ENCODE results near the gene PRODH2. TPM values are rescaled to one million over a fixed set of nuclear protein-coding genes. Genes with fewer than 3 reads are reported as not detected.
"Not testable (repeated sequence)": the region's sequence is repeated elsewhere in the genome, so short reads cannot be mapped to it uniquely, and the experiment has no call there.

Gene PRODH2
- polyA plus RNA-seq, 1 experiment = not detected

DNA sequence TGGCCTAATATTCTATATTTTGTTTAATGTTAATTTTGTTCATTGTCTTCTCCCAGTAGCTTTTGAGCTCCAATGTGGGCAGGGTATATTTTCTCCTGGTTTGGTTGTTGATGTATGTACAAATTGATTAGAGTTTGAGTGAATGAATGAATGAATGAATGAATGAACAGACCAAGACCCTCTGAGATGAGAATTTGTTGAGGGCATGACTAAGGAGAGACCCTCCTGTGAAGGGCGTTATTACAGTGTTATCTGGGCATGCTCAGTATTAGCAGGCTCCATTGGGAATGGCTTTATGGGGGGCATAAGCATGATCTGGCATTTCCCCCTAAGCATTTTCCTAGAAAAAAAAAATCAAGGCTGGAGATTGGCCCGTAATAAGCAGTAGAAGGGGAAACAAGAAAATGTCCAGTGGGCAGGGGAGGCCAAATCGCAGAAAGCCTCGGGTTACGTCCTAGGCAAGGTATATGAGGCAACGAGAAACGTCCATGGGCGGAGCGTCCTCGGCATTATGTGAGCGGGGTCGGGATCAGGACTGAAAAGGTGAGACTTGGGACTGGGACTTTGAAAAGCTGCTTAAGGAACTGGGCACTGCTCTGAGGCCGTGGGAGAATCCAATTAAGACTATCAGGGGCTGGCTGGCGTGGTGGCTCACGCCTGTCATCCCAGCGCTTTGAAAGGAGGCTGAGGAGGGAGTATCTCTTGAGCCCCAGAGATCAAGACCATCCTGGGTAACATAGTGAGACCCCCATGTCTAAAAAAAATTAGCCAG lies 38.2 kb downstream of the PRODH2 start:
- TF ChIP-seq, protein P1, sequence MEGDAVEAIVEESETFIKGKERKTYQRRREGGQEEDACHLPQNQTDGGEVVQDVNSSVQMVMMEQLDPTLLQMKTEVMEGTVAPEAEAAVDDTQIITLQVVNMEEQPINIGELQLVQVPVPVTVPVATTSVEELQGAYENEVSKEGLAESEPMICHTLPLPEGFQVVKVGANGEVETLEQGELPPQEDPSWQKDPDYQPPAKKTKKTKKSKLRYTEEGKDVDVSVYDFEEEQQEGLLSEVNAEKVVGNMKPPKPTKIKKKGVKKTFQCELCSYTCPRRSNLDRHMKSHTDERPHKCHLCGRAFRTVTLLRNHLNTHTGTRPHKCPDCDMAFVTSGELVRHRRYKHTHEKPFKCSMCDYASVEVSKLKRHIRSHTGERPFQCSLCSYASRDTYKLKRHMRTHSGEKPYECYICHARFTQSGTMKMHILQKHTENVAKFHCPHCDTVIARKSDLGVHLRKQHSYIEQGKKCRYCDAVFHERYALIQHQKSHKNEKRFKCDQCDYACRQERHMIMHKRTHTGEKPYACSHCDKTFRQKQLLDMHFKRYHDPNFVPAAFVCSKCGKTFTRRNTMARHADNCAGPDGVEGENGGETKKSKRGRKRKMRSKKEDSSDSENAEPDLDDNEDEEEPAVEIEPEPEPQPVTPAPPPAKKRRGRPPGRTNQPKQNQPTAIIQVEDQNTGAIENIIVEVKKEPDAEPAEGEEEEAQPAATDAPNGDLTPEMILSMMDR (IDR thresholded peaks at IDR 0.05; ENCODE audit: insufficient read depth, low read depth, low read length) = no peak
- DNase-seq (ENCODE audit: low read depth) = no peak

DNA sequence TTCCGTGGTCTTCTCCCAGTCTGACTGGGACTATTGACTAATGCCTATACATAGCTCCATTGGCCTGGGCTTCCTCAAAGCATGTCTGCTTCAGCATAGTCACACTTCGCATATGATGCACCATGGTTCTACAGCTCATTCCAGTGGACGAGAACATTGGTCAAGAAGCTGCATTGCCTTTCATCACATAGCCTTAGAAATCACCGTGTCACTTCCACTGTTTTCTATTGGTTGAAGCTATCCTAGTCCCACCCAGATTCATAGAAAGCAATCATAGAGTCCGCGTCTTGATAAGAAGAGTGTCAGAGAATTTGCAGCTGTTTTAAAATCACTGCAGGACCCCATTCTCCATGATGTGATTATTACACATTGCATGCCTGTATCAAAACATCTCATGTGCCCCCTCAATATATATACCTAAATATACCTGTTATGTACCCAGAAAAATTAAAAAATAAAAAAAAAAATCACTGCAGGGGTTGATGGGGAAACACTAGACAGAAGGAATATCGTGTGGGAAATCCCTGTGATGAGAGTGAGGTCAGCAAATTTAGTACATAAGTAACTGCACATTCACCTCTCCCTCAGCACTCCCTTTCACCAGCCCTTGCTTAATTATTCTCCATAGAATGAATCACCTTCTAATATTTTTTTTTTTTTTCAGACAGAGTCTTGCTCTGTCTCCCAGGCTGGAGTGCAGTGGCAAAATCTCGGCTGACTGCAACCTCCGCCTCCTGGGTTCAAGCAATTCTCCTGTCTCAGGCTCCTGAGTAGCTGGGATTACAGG lies 39.4 kb downstream of the PRODH2 start:
- no peaks in the 10 kb centered on the region for H3K27me3 ChIP-seq (ENCODE audit: control insufficient read depth, insufficient read depth, low read length)
- ChIA-PET POLR2A (no interaction called here), CTCF (interaction anchor here (0.9 kb wide), 1 partner anchor 42 kb away, joined by 3 read pairs; no protein-coding TSS in a partner anchor)
- DNase-seq (ENCODE audit: low read depth) = no peak
- H3K36me3 ChIP-seq (ENCODE audit: control insufficient read depth, insufficient read depth, low read length) = peaks cover 2% of the 10 kb centered on the region; the same call in 1 of the 2 replicates
- TF ChIP-seq, protein P1 (IDR thresholded peaks at IDR 0.05; ENCODE audit: insufficient read depth, low read depth, low read length) = no peak
- H3K4me3 ChIP-seq (ENCODE audit: low read depth, low read length) = no peak overlapping the region

More for the DNA sequence above, 38.2 kb downstream of the PRODH2 start:
- Histone ChIP-seq H3K36me3 (ENCODE audit: control insufficient read depth, insufficient read depth, low read length) (no peaks in the 10 kb centered on the region), H3K4me3 (ENCODE audit: low read depth, low read length) (peak overlapping the region; percentile 24), H3K27me3 (ENCODE audit: control insufficient read depth, insufficient read depth, low read length) (no peaks in the 10 kb centered on the region)
- POLR2A ChIA-PET = no interaction called here
- CTCF ChIA-PET = interaction anchor here (0.9 kb wide), 1 partner anchor 40 kb away, joined by 3 read pairs; no protein-coding TSS in a partner anchor

DNA sequence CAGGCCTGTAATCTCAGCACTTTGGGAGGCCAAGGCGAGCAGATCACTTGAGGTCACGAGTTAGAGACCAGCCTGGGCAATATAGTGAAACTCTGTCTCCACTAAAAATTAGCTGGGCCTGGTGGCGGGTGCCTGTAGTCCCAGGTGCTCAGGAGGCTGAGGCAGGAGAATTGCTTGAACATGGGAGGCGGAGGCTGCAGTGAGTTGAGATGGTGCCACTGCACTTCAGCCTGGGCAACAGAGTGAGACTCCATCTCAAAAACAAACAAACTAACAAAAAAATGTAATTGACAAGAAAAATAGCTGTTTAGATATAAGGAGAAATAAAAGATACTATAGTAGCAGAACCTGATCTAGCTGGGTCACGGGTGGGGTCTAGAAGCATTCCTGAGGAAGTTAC lies 40.3 kb downstream of the PRODH2 start:
- POLR2A ChIA-PET; H3K4me3 ChIP-seq (ENCODE audit: low read depth, low read length); DNase-seq (ENCODE audit: low read depth); CTCF ChIA-PET; H3K36me3 ChIP-seq (ENCODE audit: control insufficient read depth, insufficient read depth, low read length); H3K27me3 ChIP-seq (ENCODE audit: control insufficient read depth, insufficient read depth, low read length): not testable (repeated sequence)

DNA sequence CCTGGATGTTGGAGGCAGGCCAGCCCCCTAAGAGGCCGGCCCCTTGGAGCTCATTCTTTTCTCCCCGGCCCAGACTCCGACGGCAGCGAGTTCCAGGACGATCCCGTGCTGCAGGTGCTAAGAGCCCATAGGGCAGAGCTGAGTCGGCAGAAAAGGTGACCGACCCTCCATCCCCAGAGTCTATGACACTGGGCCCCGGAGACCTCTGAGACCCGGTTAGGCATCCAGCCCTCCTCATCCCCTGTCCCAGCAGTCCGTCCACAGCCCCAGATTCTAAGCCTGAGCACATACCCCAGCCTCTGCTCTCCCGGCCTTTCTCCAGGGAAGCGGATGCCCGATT lies 44.6 kb downstream of the PRODH2 start:
- no peak for DNase-seq (ENCODE audit: low read depth)
- TF ChIP-seq, protein P1 (IDR thresholded peaks at IDR 0.05; ENCODE audit: insufficient read depth, low read depth, low read length) = no peak
- POLR2A ChIA-PET = no interaction called here
- CTCF ChIA-PET = no interaction called here
- H3K27me3 ChIP-seq (ENCODE audit: control insufficient read depth, insufficient read depth, low read length) = no peaks in the 10 kb centered on the region
- no peak overlapping the region for H3K4me3 ChIP-seq (ENCODE audit: low read depth, low read length)
- peaks cover 12% of the 10 kb centered on the region for H3K36me3 ChIP-seq (ENCODE audit: control insufficient read depth, insufficient read depth, low read length)

DNA sequence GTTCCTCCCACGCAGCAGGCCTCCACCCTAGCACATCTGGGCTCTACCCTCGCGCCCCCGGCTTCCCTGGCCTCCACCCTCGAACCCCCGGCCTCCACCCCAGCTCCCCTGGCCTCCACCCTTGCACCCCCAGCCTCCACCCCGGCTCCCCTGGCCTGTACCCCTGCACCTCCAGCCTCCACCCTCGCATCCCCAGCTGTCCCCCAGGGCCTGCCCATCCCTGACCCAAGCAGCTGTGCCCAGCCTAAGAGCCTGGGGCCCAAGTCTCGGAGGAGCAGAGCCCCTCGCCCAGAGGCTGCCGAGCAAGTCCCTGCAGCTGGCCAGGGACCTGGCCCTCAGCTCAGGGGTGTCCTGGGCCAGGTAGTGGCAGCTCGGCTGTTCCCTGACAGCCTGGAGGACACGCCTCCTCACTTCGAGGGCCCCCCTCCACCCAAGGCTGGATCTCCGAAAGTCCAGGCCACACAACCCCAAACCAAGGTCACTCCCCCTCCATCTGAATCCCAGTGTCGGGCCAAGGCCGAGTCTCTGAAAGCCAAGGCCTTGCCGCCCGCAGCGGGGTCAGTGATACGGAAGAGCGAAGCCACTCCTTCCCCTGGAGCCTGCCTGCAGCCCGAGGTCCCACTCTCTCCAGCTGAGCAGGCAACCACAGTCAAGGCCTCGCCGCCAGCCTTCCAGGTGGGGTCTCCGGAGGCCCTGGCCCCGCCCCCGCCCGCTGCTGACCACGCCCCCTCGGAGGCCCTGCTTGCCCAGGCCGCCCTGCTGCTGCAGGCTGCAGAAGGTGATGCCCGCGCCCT lies 45.2 kb downstream of the PRODH2 start:
- CTCF ChIA-PET = interaction anchor here (0.6 kb wide), 1 partner anchor 680 kb away, joined by 3 read pairs; no protein-coding TSS in a partner anchor
- no peak for DNase-seq (ENCODE audit: low read depth)
- H3K27me3 ChIP-seq (ENCODE audit: control insufficient read depth, insufficient read depth, low read length) = no peaks in the 10 kb centered on the region
- TF ChIP-seq, protein P1 (IDR thresholded peaks at IDR 0.05; ENCODE audit: insufficient read depth, low read depth, low read length) = no peak
- POLR2A ChIA-PET = no interaction called here
- H3K36me3 ChIP-seq (ENCODE audit: control insufficient read depth, insufficient read depth, low read length) = peaks cover 12% of the 10 kb centered on the region
- H3K4me3 ChIP-seq (ENCODE audit: low read depth, low read length) = no peak overlapping the region
